ENCODE results near the gene WDCP.
"Not testable (repeated sequence)": the region's sequence is repeated elsewhere in the genome, so short reads cannot be mapped to it uniquely, and the experiment has no call there.

WDCP gene

GRCh38 chr2:24058564-24059271 lies 11.5 kb upstream of the WDCP start:
- no peak for DNase-seq

- no peak for DNase-seq
Observed at GRCh38 chr2:24055750-24056149, 8.6 kb upstream of the WDCP start.

- no peak for DNase-seq
Observed at GRCh38 chr2:24054366-24055010, 7.3 kb upstream of the WDCP start.

- DNase-seq, result no peak
Observed at GRCh38 chr2:24052951-24053350, 5.8 kb upstream of the WDCP start.

GRCh38 chr2:24051833-24052232 lies 4.6 kb upstream of the WDCP start:
- DNase-seq, result no peak

- DNase-seq, result peak; percentile 20
Observed at GRCh38 chr2:24050041-24050979, 3.1 kb upstream of the WDCP start.

GRCh38 chr2:24049485-24050021 lies 2.4 kb upstream of the WDCP start, which contains the start of gene FKBP1B:
Gene FKBP1B (plus strand): TSS chr2:24049741. CDS start chr2:24049850, 109 bp downstream.
- peak; percentile 63 for DNase-seq

- no peak for DNase-seq
Observed at GRCh38 chr2:24048769-24049484, 1.7 kb upstream of the WDCP start.

GRCh38 chr2:24047703-24048033 lies 477 bp upstream of the WDCP start:
- no peak for DNase-seq

GRCh38 chr2:24046599-24046929 lies 627 bp downstream of the WDCP start:
- no peak for DNase-seq

GRCh38 chr2:24045511-24046508 lies 1.4 kb downstream of the WDCP start:
- no peak for DNase-seq

- DNase-seq, result not testable (repeated sequence)
Observed at GRCh38 chr2:24043133-24043532, 4.1 kb downstream of the WDCP start.

GRCh38 chr2:24040511-24040910 lies 6.7 kb downstream of the WDCP start:
- DNase-seq, result no peak

GRCh38 chr2:24038786-24039499 lies 8.2 kb downstream of the WDCP start:
- DNase-seq, result no peak

GRCh38 chr2:24026233-24026632 lies 21.0 kb downstream of the WDCP start:
- DNase-seq, result no peak

- no peak for DNase-seq
Observed at GRCh38 chr2:24024996-24025663, 22.1 kb downstream of the WDCP start.

- no peak for DNase-seq
Observed at GRCh38 chr2:24024018-24024417, 23.2 kb downstream of the WDCP start.

- no peak for DNase-seq
Observed at GRCh38 chr2:24022975-24023575, 24.1 kb downstream of the WDCP start.

- no peak for DNase-seq
Observed at GRCh38 chr2:24022324-24022974, 24.7 kb downstream of the WDCP start.

Measured in activated naive CD4-positive, alpha-beta T cell treated with Interleukin-2 at 50 U/mL for 16 hours (primary cell).